NCI-H526 (cell line): ENCODE measurements around the gene SNX32.
"Not testable (repeated sequence)": the region's sequence is repeated elsewhere in the genome, so short reads cannot be mapped to it uniquely, and the experiment has no call there.

Experiments used
- DNase-seq, 2 experiments: peaks; one replicate each; lab custom pipeline; 2025; lab: John Stamatoyannopoulos, UW

Gene SNX32

DNA sequence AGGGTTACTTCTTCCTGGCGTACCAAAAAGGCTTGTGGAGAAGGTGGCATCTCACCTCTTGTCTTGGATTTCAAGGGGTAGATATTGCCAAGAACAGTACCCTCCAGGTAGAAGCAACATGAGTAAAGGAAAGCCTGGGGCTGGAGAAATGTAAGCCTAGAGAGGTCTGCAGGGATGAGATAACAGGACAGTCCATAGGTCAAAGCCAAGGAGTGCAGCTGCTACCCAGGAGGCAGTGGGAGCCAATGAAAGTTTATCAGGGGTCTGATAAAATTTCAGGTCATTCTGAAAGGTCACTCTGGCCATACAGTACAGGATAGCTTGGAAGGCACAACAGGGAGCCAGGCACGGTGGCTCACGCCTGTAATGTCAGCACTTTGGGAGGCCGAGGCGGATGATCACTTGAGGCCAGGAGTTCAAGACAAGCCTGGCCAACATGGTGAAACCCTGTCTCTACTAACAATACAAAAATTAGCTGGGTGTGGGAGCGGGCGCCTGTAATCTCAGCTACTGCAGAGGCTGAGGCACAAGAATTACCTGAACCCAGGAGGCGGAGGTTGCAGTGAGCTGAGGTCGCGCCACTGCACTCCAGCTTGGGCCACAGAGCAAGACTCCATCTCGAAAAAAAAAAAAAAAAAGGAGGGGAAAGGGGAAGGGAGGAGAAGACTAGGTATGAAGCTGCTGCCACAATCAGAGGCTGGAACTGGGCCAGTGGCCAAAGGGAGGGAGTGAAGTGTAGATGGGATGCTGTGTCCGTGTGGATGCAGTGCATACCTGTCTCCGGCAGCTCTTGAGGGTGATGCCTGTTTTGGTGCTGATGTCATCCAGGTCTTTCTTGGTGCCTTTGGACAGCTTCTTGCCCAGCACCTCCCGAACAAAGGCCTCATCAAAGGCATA, 53.3 kb downstream of the SNX32 start:
- no peak for DNase-seq

DNA sequence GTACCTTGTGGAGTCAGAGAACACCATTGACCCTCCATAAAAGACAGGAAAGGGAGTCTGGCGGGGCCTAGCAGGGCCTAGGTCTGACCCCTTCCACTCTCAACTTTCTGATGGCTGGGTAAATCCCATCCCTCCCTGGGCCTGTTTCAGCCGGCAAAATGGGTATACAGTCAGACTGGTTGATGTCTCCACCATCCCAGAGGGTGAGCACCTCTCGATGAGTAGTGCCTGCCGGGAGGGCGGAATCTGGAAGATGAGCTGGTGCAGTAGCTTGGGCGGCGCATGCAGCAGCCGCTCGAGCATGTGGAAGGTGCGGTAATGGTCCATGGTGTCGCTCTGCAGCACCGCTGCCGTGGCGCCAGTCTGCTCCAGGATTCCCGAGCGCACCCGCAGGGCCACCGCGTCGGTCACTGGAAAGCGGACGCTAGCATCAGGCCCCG, 54.0 kb downstream of the SNX32 start:
- DNase-seq, result no peak

DNA sequence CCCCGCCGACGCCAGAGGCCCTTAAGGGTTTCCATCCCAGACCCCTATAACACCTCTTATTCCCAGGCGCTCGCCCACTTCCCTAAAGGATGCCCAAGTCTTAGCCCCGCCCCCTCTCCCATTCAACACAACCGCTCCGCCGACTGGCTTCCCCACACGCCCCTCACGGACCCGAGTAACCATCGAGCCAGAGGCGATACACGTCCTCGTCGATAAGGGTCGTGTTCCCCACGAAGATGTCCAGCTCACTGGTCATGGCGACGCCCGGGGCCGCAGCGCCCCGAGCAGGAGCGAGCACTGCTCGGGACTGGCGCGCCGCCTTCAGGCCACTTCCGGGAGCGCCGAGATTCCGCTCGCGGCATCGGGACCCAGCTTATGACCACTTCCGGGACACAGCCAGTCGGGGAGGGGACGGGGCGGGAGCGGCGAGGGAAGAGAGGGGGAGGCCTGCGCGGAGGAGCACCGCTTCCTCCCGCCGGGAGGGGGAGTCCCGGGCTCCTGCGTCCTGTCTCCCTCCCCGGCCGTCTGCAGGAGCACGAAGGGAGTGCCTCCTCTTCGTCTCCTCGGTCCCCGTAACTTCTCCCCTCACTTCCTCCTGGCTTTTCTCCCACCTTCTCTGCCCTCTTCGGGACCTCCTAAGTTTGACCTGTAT, 54.5 kb downstream of the SNX32 start, which contains the start of gene FIBP:
Gene FIBP (minus strand): TSS at position 309 of the 652 bp plus-strand sequence. CDS start 53 bp downstream, at position 256.
- peak; percentile 96 to 99 for DNase-seq

DNA sequence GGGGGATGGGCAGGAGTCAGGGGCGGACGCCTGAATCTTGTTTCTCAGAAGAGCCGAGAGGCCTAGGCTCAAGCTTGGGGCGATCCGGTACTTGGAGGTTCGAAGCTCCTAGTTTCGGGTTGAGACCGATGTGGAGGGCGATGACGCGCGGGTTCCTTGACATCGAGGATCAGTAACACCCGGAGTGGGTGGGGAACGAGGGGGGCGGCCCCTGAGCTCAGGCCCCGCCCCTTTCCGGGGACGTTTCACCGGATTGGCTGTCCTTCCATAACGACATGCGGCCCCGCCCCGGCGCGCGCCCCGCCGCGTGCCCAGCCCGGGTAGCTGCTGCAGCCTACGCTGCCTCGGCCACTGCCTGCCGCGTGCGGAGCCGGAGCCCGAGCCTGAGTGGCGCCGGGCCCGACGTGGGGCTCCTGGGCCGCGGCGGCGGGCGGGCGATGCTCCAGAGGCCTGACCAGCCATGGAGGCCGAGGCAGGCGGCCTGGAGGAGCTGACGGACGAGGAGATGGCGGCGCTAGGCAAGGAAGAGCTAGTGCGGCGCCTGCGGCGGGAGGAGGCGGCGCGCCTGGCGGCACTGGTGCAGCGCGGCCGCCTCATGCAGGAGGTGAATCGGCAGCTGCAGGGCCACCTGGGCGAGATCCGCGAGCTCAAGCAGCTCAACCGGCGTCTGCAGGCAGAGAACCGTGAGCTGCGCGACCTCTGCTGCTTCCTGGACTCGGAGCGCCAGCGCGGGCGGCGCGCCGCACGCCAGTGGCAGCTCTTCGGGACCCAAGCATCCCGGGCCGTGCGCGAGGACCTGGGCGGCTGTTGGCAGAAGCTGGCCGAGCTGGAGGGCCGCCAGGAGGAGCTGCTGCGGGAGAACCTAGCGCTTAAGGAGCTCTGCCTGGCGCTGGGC, 56.8 kb downstream of the SNX32 start, which contains the start of gene CCDC85B:
Gene CCDC85B (plus strand): TSS at position 350 of the 895 bp plus-strand sequence. CDS start 111 bp downstream, at position 461.
- peak; percentile 86 to 98 for DNase-seq

DNA sequence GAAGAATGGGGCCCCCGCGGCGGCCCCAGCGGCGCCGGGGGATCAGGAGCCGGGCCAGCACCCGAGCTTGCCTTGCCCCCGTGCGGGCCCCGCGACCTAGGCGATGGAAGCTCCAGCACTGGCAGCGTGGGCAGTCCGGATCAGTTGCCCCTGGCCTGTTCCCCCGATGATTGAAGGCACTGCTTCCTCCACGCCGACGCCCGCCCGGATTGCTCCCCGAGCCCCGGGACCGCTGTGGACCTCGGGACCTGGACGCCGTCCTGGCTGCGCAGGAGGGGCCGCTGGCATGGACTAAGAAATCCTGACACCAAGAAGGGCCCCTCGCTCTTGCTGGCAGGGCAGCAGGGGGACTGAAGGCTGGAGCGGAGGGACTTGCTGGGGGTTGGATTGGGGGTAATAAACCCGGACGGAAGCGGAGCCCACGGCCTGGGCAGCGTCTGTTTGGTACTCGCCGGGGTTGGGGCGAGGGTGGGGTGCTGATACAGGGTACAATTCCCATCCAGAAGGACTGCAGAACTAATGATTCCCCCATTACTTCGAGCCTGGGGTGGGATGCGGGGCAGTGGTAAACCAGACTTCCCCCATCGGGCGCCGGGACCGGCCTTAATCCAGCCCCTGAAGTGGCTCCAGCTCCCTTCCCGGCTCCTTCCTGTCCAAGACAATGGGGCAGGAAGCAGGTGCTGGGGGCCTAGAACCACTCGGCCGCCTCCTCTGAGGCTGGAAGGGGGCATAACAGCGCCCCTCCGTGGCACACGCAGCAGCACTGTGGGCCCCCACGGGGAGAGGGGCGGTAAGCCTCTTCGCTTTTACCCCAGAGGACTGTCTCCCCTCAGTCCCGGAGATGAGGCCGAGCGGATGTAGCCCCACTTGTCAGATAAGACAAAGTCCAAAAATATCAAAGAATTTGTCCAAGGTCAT, 57.7 kb downstream of the SNX32 start:
- peak in 1 of 2 experiments; percentile 70 for DNase-seq

DNA sequence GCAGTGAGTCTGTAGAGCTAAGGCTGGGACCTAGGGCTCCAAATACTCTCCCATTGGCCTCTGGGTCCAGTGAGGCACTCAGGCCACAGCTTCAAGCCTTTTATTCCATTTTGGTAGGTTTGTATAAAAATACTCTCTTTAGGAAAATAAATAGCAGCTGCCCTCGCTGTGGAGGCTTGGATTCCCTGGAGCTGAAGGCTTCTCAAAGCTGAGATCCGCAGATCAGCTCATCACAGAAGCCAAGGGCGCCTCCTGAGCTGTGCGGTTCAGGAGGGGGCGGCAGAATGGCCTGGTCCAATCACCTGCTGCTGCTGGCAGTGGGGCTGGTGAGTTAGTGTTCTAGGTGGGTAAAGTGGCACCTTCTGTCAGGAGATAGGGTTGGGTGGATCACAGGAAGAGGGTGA, 58.4 kb downstream of the SNX32 start:
- DNase-seq, result not testable (repeated sequence)

DNA sequence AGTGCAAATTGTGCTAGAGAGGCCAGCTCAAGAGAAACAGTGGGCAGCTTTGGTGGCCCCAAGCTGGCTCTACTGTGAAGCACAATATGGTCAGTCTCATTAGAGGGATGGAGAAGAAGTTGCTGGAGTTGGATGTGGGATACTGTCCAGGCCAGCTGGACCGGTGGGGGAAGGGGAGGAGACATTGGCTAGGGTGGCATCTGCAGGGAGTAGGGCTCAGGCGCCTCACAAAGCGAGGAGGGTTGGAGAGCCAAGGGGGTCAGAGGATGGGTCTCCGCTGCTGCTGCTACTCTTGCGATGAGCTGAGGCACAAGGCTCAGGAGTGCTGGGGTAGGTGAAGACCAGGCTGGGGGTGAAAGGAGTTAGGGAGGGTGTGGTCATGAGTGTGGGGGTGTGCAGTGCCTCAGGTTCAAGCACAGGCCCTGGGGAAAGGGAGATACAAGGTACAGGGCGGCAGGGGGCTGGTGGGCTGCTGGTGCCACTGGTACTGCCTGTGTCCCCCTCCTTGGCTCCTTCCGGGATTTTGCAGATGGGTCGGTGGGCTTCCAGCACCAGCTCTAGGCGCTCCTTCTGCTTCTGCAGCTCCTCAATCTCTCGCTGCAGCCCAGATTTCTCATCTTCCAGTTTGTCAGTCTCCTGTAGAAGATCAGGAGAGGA, 59.0 kb downstream of the SNX32 start:
- no peak for DNase-seq

DNA sequence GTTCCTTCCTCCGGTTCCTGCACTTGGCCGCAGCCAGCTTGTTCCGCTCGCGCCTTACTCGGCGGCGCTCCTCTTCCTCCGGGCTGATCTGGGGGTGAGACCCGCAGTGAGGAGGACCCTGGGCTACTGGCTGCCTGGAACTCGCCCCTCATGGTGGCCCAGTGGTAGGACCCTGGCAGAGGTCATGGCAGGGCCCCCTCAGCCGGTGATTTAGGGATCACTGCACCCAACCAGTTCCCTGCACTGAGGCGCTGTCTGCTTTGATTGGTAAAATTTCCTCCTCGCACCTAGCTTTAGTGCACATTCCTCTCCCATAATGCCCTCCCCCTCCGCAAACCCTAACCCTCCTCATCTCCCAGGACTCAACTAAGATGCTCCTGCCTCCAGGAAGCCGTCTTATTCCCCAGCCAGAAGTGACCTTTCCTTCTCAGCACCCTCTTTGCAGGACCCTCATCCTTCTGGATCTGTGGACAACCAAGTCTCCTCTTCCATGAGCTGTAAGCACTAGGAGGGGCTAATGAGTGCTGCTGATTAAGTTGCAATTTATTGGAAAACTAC, 60.4 kb downstream of the SNX32 start:
- no peak for DNase-seq

DNA sequence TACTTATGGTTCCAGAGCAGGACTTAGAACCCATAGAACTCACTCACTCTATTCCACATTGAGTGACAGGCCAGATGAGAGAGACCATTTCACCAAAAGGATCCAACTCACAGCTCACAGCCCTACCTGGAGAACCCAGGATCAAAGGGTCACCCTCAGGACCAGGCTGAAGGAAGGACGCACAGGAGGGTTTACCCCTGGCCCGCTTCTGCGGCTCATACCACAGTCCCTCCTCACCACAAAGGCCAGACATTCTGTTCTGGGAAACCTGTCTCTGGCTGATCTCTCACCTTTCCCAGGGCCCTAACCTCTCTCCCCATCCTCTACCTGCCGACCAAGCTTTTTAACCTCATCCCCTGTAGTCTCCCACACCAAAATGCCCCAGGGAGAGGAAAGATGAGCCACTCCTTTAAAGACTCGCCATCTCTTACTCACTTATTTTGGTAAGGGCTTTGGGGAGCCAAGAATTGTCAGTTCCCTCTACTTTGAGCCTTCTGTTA, 61.8 kb downstream of the SNX32 start:
- no peak for DNase-seq

DNA sequence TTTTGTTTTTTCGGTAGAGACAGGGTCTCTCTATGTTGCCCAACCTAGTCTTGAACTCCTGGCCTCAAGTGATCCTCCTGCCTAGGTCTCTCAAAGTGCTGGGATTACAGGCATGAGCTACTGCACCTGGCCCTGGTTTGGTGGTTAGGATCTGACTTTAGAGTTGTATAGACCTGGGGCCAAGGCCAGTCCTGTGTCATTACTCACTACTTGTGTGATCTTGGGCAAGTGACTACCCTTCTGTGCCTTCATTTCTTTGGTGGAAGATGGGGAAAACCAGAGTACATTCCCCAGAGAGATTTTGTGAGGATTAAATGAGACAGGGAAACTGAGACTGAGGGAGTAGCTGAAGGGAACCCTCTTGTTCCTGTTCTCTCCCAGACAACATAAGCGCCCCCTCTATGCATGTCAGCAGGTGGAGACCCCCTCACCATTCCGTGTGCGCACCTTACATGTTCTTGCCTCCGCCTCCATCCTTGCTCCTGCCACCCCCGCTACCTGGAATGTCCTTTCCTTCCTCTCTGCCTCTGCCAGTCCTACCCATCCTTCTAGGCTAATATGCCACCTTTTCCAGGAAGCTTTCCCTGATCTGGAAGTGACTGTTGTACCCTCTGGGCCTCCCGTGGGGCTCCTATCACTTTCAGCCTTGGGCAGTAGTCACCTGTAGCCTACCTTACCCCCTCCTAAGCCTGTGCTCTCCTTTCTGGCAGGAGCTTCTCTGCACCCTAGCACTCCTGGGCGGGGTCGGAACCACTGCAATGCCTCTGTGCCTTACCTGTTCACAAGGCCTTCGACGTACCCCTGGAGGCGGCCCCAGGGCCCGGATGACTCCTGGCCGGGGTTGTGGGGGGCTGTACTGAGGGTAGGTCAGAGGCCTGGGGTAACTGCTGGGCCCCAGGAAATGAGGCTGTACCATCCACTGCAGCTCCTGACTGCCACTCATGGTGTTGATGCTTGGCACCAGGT, 62.6 kb downstream of the SNX32 start:
- no peak for DNase-seq

DNA sequence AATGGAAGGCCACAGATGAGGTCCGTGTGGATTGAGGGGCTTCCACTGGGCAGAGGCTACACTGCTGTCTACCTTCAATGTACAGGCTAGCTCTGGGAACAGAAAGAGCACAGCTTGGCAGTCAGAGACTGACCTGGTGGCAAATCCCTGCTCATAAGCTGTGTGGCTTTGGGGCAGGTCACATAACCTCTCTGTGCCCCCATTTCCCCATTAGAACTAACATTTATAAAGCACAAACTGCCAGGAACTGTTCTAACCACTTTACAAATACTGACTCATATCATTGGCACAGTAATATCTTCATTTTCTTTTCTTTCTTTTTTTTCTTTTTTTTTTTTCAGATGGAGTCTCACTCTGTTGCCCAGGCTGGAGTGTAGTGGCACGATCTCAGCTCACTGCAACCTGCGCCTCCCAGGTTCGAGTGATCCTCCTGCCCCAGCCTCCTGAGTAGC, 63.3 kb downstream of the SNX32 start:
- no peak for DNase-seq

DNA sequence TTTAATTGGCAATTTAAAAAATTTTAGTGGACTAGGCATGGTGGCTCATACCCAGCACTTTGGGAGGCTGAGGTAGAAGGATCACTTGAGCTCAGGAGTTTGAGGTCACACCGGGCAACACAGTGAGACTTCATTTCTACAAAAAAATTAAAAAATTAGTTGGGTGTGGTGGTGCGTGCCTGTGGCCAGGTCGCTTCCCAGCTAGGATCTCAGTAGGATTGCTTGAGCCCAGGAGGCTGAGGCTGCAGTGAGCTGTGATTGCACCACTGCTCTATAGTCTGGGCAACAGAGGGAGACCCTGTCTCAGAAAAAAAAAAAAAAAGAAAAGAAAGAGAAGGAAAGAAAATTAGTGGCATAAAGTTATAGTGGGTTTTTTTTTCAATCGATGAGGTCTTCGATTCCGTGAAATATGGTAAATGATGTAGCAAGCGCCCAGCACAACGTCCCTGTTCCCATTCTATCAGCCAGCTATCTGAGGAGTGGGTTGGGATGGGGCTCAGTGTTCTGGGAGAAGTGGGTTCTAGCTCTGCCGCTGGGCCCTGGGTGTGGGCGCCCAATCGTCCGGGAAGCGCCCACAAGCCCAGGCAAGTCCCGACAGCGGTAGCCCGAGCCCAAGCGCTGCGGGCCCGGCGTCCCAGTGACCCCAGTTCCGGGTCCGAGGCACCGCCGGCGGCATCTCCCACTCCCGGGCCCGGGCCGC, 65.0 kb downstream of the SNX32 start:
- DNase-seq, result no peak

DNA sequence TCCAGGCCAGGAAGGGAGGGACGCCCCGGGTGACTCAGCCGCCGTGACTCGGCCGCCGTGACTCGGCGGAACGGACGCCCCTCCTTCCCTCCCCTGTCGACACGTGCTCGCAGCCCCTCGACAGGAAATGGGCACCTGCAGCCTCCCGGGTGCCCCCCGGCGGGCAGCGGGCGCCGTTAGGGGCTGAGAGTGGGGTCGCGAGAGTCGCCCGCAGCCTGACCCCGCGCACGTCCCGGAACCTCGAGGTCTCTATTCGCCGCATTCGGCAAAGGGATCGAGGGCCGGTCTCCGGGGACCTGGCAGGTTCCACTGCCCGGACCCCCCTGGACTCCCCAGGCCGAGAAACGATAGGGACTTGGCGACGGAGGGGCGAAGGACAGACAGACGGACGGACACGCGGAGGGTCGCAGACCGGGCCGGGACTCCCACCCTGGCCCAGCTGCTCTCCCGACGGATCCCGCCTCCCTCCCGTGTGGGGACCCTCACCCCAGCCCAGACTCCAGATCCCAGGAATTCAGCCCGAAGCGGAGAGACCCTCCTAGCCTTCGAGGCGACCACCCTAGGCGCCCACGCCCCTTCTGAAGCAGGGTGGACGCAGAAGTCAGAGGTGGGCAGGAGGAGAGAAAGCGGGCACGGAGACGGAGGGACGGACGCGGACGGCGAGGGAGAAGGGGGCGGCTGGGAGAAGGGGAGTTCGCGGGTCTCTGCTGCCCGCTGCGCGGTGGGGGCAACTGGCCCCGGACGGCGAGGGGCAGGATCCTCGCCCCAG, 65.8 kb downstream of the SNX32 start:
- DNase-seq, result no peak

DNA sequence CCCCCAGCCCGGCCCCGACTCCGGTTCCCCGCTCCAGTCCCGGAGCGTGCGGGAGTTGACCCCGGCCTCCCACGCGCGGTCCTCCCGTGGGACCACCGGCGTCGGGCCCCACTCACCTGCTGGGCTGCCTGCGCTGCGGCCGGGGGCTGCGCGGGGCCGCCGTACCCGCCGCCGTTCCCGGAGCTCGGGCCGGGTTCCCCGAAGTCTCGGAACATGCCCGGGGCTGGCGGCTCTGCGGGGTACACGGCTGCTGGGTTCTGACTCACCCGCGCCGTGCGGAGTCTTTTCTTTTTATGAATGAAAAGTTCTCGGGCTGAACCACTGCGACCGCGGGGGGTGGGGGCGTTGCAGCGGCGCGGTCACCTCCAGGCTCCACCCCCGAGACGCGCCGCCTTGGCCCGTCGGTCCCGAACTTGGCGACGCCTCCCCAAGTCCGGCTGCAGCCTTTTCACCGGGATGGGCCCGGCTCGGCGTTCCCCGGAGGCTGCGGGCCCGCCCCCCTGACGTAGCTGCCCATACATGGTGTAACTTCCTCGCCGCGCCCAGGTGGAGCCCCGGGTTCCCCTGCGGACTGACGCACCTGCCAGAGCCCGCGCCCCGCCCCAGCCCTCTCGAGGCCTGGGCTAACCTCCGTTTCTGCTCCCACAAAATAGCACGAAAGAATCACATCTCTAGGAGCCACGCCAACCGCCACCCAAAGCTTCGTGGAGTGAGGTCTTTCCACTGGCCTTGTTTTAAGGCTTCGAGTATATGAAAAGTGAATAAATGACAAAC, 66.5 kb downstream of the SNX32 start, which contains the start of gene FOSL1:
Gene FOSL1 (minus strand): TSS at position 264 of the 774 bp plus-strand sequence. CDS start 49 bp downstream, at position 215.
- DNase-seq, result peak; percentile 64 to 93

DNA sequence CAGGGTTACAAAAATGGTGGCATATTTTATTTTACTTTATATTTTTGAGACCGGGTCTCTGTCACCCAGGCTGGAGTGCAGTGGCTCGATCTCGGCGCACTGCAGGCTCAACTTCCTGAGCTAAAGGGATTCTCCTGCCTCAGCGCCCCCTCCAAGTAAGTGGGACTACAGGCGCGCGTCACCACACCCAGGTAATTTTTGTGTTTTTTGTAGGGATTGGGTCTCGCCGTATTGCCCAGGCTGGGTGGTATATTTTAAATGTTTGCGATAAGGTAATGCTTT, 67.1 kb downstream of the SNX32 start:
- no peak for DNase-seq

DNA sequence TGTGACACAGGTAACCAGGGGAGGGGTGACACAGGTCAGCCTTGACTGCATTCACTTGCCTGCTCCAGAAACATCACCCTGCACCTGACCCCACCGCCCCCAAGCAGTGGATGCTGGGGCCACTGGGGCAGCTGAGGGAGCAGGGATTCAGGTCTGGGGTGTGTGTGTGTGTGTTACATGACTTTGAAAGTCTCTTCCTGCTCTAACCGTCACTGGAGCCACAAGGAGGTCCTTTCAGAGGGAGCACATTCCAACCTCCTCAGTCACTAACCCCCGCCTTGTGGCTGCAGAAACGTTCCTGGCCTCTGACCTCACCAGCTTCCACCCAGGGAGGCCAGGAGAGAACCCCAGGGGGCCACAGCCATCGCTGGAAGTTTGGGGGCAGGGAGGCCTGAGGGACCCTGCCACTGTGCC, 69.3 kb downstream of the SNX32 start:
- no peak for DNase-seq
